Astrocyte (in vitro differentiated cells and primary cell): ENCODE results near the gene KIRREL3. TPM values are rescaled to one million over a fixed set of nuclear protein-coding genes. Genes with fewer than 3 reads are reported as not detected.

Experiments
- DNase-seq: peaks from one replicate; pipeline ENCODE4 v3.0.0-alpha.2; 2010; ENCODE audit warnings: low read depth
- FAIRE-seq: peaks from 2 replicates; lab custom pipeline; 2011; peaks lifted over from hg19 to GRCh38; lab: Jason Lieb, UNC
- H2AFZ ChIP-seq: 2 replicates; pipeline ENCODE4 v1.6.0; 2012; ENCODE audit warnings: low read depth, low read length, inconsistent platforms
- H3K27ac ChIP-seq: 2 replicates; pipeline ENCODE4 v1.5.1; 2011; ENCODE audit warnings: low read depth, low read length, inconsistent platforms
- H3K27me3 ChIP-seq: 2 replicates; pipeline ENCODE4 v1.6.0; 2011; ENCODE audit warnings: low read length, inconsistent platforms; ENCODE audit not compliant: insufficient read depth
- H3K36me3 ChIP-seq: 2 replicates; pipeline ENCODE4 v1.5.1; 2011; ENCODE audit warnings: low read length, inconsistent platforms; ENCODE audit not compliant: insufficient read depth
- H3K4me1 ChIP-seq: 2 replicates; pipeline ENCODE4 v1.5.1; 2011; ENCODE audit warnings: low read length, inconsistent platforms; ENCODE audit not compliant: insufficient read depth
- H3K4me2 ChIP-seq: 2 replicates; pipeline ENCODE4 v1.6.0; 2012; ENCODE audit warnings: low read length, inconsistent platforms
- H3K4me3 ChIP-seq: 2 replicates; pipeline ENCODE4 v1.5.1; 2011; ENCODE audit warnings: low read depth, mild to moderate bottlenecking, low read length, inconsistent platforms; ENCODE audit not compliant: insufficient read depth
- H3K79me2 ChIP-seq: 2 replicates; pipeline ENCODE4 v1.6.0; 2012; ENCODE audit warnings: mild to moderate bottlenecking, low read length, inconsistent platforms; ENCODE audit not compliant: insufficient read depth
- H3K9ac ChIP-seq: 2 replicates; pipeline ENCODE4 v1.6.0; 2012; ENCODE audit warnings: mild to moderate bottlenecking, low read length, inconsistent platforms
- H3K9me3 ChIP-seq: 2 replicates; pipeline ENCODE4 v1.5.1; 2012; ENCODE audit warnings: low read depth, mild to moderate bottlenecking, low read length, inconsistent platforms; ENCODE audit not compliant: insufficient read depth
- H4K20me1 ChIP-seq: 2 replicates; pipeline ENCODE4 v1.6.0; 2012; ENCODE audit warnings: low read length, inconsistent platforms; ENCODE audit not compliant: insufficient read depth
- H3K27ac Mint-ChIP-seq: one replicate; pipeline ENCODE4 v1.8.0; 2021; ENCODE audit warnings: mild to moderate bottlenecking, mixed read lengths; ENCODE audit not compliant: unreplicated experiment
- H3K27me3 Mint-ChIP-seq: one replicate; pipeline ENCODE4 v1.8.0; 2021; ENCODE audit warnings: low read depth, mixed read lengths; ENCODE audit not compliant: unreplicated experiment
- H3K36me3 Mint-ChIP-seq: one replicate; pipeline ENCODE4 v1.8.0; 2021; ENCODE audit warnings: low read depth, mixed read lengths; ENCODE audit not compliant: unreplicated experiment
- H3K4me1 Mint-ChIP-seq: one replicate; pipeline ENCODE4 v1.8.0; 2021; ENCODE audit warnings: low read depth, mixed read lengths; ENCODE audit not compliant: unreplicated experiment
- H3K4me3 Mint-ChIP-seq: one replicate; pipeline ENCODE4 v1.8.0; 2021; ENCODE audit warnings: mild to moderate bottlenecking, moderate library complexity, mixed read lengths; ENCODE audit not compliant: unreplicated experiment
- H3K9me3 Mint-ChIP-seq: one replicate; pipeline ENCODE4 v1.8.0; 2021; ENCODE audit warnings: mild to moderate bottlenecking, mixed read lengths; ENCODE audit not compliant: unreplicated experiment
- EZH2 ChIP-seq: IDR thresholded peaks from 2 replicates; pipeline ENCODE4 v1.6.1; 2012; ENCODE audit warnings: mild to moderate bottlenecking, low read length, inconsistent platforms; ENCODE audit not compliant: insufficient read depth
- total RNA-seq: library from RNA; stranded (reverse); gene quantifications from 2 replicates; pipeline ENCODE4 v1.2.1, GENCODE V29; 2021
- TF ChIP-seq, protein P1 (sequence below): IDR thresholded peaks from 2 replicates; pipeline ENCODE4 v1.5.1; 2011; ENCODE audit warnings: low read depth, mild to moderate bottlenecking, inconsistent platforms, low read length, moderate library complexity; ENCODE audit not compliant: insufficient read depth

Gene KIRREL3
- total RNA-seq, 1 donor from 2014 or later: 0.91 TPM

GRCh38 chr11:126718276-126718675 is 282.3 kb downstream of the KIRREL3 start:
- no peak for TF ChIP-seq EZH2
- TF ChIP-seq, protein P1, sequence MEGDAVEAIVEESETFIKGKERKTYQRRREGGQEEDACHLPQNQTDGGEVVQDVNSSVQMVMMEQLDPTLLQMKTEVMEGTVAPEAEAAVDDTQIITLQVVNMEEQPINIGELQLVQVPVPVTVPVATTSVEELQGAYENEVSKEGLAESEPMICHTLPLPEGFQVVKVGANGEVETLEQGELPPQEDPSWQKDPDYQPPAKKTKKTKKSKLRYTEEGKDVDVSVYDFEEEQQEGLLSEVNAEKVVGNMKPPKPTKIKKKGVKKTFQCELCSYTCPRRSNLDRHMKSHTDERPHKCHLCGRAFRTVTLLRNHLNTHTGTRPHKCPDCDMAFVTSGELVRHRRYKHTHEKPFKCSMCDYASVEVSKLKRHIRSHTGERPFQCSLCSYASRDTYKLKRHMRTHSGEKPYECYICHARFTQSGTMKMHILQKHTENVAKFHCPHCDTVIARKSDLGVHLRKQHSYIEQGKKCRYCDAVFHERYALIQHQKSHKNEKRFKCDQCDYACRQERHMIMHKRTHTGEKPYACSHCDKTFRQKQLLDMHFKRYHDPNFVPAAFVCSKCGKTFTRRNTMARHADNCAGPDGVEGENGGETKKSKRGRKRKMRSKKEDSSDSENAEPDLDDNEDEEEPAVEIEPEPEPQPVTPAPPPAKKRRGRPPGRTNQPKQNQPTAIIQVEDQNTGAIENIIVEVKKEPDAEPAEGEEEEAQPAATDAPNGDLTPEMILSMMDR: no peak
- Histone ChIP-seq H4K20me1 (no peaks in the 10 kb centered on the region), H3K79me2 (no peaks in the 10 kb centered on the region), H3K27me3 (no peaks in the 10 kb centered on the region), H3K9ac (no peak overlapping the region), H3K4me3 (no peak overlapping the region), H2AFZ (no peak overlapping the region), H3K36me3 (no peaks in the 10 kb centered on the region), H3K4me2 (no peak overlapping the region), H3K27ac (no peak overlapping the region), H3K4me1 (no peaks in the 10 kb centered on the region), H3K9me3 (no peaks in the 10 kb centered on the region)
- Mint-ChIP-seq H3K27me3 (peaks cover 50% of the 10 kb centered on the region), H3K4me1 (peaks cover 6% of the 10 kb centered on the region), H3K36me3 (no peaks in the 10 kb centered on the region), H3K9me3 (peaks cover 3% of the 10 kb centered on the region), H3K27ac (peak overlapping the region; percentile 48), H3K4me3 (no peak overlapping the region)
- FAIRE-seq (no peak), DNase-seq (no peak)

DNA sequence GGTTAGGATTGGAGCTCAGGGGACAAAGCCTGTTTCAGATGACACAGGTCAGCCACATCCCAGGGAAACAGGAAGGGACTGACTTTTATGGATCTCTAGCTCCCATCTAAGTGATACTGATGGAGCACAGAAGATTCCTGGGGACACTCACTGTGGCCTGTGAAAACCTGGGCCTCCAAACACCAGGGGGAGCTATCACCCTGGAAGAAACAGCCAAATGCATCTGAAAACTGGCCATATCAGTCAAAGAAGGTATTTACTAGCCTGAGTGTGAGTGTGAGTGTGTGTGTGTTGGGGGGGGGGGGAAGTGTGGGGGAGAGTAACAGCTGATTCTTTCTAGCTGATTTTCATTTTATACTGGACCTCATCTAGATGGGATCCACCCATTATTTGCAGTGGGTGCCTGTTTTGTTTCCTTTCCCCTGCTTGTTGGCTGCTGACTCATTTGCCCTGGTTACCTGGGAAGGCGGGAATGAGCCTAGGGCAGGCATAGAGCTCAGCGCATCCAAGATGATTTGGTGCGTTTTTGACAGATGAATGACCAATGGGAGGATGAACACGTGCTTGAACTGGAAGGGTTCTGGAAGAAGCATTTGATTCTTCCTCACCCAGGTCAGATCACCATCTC is 284.0 kb downstream of the KIRREL3 start:
- H3K9me3 Mint-ChIP-seq: peaks cover 3% of the 10 kb centered on the region
- no peak overlapping the region for H3K9ac ChIP-seq

GRCh38 chr11:126713806-126714205 is 286.8 kb downstream of the KIRREL3 start:
- Histone ChIP-seq H3K27ac (no peak overlapping the region), H3K27me3 (no peaks in the 10 kb centered on the region), H3K9ac (no peak overlapping the region), H3K4me1 (no peaks in the 10 kb centered on the region), H3K9me3 (no peaks in the 10 kb centered on the region), H3K36me3 (no peaks in the 10 kb centered on the region), H3K4me3 (no peak overlapping the region), H3K79me2 (no peaks in the 10 kb centered on the region), H4K20me1 (no peaks in the 10 kb centered on the region), H2AFZ (no peak overlapping the region), H3K4me2 (no peak overlapping the region)
- H3K9me3 Mint-ChIP-seq: no peaks in the 10 kb centered on the region
- H3K4me3 Mint-ChIP-seq: no peak overlapping the region
- DNase-seq (no peak), FAIRE-seq (no peak)
- TF ChIP-seq, protein P1: no peak
- no peak for TF ChIP-seq EZH2
- peaks cover 3% of the 10 kb centered on the region for H3K4me1 Mint-ChIP-seq
- H3K36me3 Mint-ChIP-seq: no peaks in the 10 kb centered on the region
- peaks cover 51% of the 10 kb centered on the region for H3K27me3 Mint-ChIP-seq
- H3K27ac Mint-ChIP-seq: no peak overlapping the region

More for the DNA sequence above, 284.0 kb downstream of the KIRREL3 start:
- H3K4me3 Mint-ChIP-seq: no peak overlapping the region
- Histone ChIP-seq H4K20me1 (no peaks in the 10 kb centered on the region), H3K4me2 (no peak overlapping the region), H3K79me2 (no peaks in the 10 kb centered on the region), H3K4me3 (no peak overlapping the region), H3K27me3 (no peaks in the 10 kb centered on the region), H3K36me3 (no peaks in the 10 kb centered on the region), H3K4me1 (no peaks in the 10 kb centered on the region), H3K9me3 (no peaks in the 10 kb centered on the region), H3K27ac (no peak overlapping the region), H2AFZ (no peak overlapping the region)
- DNase-seq: peak; percentile 19
- no peaks in the 10 kb centered on the region for H3K36me3 Mint-ChIP-seq
- H3K4me1 Mint-ChIP-seq: peaks cover 6% of the 10 kb centered on the region
- FAIRE-seq: no peak
- H3K27me3 Mint-ChIP-seq: peaks cover 54% of the 10 kb centered on the region
- TF ChIP-seq, protein P1: peak; percentile 57
- TF ChIP-seq EZH2: no peak
- H3K27ac Mint-ChIP-seq: no peak overlapping the region
